ENCODE results near the gene ADD2.

ADD2 gene

DNA sequence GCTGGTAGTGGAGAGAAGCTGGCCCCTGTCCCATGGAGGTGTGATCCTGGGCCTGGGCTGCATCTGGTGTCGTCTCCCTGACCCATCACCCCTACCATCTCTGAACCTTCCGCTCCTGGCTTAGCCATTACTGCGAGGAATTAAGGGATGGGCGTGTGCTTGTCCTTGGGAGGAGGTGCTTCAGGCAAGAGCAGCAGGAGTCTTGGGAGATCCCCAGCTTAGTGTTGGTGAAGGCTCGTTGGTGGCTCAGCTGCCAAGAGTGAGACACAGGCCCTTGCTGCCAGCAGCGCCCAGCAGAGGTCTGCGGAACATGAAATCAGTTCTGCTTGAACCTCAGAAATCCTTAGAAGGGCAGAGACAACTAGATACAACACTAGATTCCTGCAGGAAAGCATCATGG, 154.5 kb downstream of the ADD2 start:
- H3K27me3 Mint-ChIP-seq (ENCODE audit: low read depth) = peaks cover 5% of the 10 kb centered on the region
- no peaks in the 10 kb centered on the region for H3K9me3 Mint-ChIP-seq
- no peaks in the 10 kb centered on the region for H3K4me1 Mint-ChIP-seq (ENCODE audit: low read depth)
- H3K36me3 Mint-ChIP-seq (ENCODE audit: low read depth) = no peaks in the 10 kb centered on the region
- no peak for DNase-seq (ENCODE audit: low spot score)
- no peak overlapping the region for H3K27ac Mint-ChIP-seq
- no peak overlapping the region for H3K4me3 Mint-ChIP-seq

DNA sequence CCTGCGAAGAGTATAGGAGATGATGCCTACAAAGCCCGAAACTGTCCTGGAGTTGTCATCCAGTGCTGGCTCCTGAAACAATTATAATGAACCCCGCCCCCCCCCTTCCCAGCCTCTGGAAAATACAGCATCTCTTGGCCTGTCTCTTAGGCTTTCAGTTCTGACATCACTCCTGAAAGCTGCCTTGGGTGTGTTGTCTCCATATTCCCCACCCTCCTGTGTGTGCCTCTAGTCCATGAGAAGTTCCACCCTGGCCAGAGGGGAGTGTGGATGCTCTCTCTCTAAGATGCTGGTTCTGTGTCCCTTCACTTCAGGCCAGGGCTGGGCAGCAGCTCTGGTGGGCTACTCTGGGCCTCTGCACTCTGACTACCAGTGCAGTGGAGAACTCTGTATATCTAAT, 155.4 kb downstream of the ADD2 start:
- no peaks in the 10 kb centered on the region for H3K36me3 Mint-ChIP-seq (ENCODE audit: low read depth)
- peaks cover 5% of the 10 kb centered on the region for H3K27me3 Mint-ChIP-seq (ENCODE audit: low read depth)
- no peak overlapping the region for H3K27ac Mint-ChIP-seq

DNA sequence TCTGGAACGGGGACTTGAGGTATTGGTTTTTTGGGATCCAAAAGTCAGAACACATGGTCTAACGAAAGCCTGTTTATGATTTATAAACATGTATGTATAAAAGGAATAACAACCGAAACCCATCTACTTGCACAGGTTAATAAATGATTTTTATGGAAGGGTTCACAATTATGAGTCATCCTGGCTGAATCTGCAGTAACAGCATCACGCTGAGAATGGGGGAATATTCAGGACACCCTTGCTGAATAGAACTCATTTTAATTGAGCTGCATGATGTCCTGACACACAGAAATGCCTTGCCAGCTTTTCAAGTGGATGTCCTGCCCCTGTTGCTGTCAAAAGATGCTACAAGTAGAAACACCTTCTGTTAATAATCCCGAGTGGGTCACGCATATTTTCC, 159.6 kb downstream of the ADD2 start:
- H3K4me3 Mint-ChIP-seq = no peak overlapping the region
- H3K27ac Mint-ChIP-seq = no peak overlapping the region
- H3K27me3 Mint-ChIP-seq (ENCODE audit: low read depth) = peaks cover 23% of the 10 kb centered on the region
- DNase-seq (ENCODE audit: low spot score) = no peak
- H3K4me1 Mint-ChIP-seq (ENCODE audit: low read depth) = peaks cover 5% of the 10 kb centered on the region
- no peaks in the 10 kb centered on the region for H3K36me3 Mint-ChIP-seq (ENCODE audit: low read depth)
- no peaks in the 10 kb centered on the region for H3K9me3 Mint-ChIP-seq

More for the DNA sequence above, 155.4 kb downstream of the ADD2 start:
- no peak for DNase-seq (ENCODE audit: low spot score)
- Mint-ChIP-seq H3K4me1 (ENCODE audit: low read depth) (no peaks in the 10 kb centered on the region), H3K4me3 (no peak overlapping the region), H3K9me3 (no peaks in the 10 kb centered on the region)

DNA sequence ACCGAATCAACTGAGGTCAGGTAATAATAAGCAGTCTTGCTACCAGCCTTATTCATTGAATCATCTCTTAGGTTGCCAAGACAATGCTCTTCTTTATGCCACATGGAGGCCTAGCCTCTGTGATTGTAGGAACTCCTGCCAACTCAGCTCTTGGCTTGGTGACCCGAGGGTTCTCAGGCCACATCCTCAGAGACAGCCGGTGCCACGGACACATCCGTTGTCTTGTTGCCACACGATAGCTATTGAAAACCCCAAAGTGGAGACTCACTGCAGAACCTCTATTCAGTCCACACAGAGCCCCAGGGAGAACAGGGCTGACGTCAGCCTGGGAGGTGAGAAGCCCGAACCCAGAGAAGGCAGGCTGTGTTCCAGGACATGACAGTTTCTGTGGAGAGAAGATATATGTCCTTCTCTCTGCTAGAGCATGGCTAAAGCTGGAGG, 160.9 kb downstream of the ADD2 start:
- Mint-ChIP-seq H3K27me3 (ENCODE audit: low read depth) (peaks cover 28% of the 10 kb centered on the region), H3K4me3 (no peak overlapping the region), H3K36me3 (ENCODE audit: low read depth) (no peaks in the 10 kb centered on the region), H3K27ac (no peak overlapping the region), H3K4me1 (ENCODE audit: low read depth) (peaks cover 15% of the 10 kb centered on the region), H3K9me3 (no peaks in the 10 kb centered on the region)
- DNase-seq (ENCODE audit: low spot score) = no peak

Measured in T-helper 2 cell treated with Interferon-gamma antibody and Interleukin-4, amounts not matched to agents 5 μg/mL and 100 μg/mL, for 36 hours (primary cell).